DOHH2 (cell line): ENCODE results near the gene DPH5.

Source experiments
- H3F3A ChIP-seq: fragments of 200-600 bp; sonication (generic), shearing (Covaris generic); 2 replicates; pipeline ENCODE4 v1.6.0; 2016; ENCODE audit warnings: antibody characterized with exemption, mild to moderate bottlenecking; ENCODE audit not compliant: control insufficient read depth, insufficient read depth
- H3K27ac ChIP-seq: fragments of 200-600 bp; sonication (generic); 2 replicates; pipeline ENCODE4 v1.5.1; 2014; ENCODE audit warnings: low read depth, mild to moderate bottlenecking, low read length, moderate library complexity
- H3K27me3 ChIP-seq: fragments of 200-600 bp; sonication (generic); 2 replicates; pipeline ENCODE4 v1.6.1; 2014; ENCODE audit warnings: mild to moderate bottlenecking, low read length, mixed read lengths; ENCODE audit not compliant: control insufficient read depth
- H3K36me3 ChIP-seq: fragments of 200-600 bp; sonication (generic); 2 replicates; pipeline ENCODE4 v1.6.1; 2014; ENCODE audit warnings: mild to moderate bottlenecking, low read length, moderate library complexity, mixed read lengths; ENCODE audit not compliant: control insufficient read depth
- H3K4me1 ChIP-seq: fragments of 200-600 bp; sonication (generic); 2 replicates; pipeline ENCODE4 v1.6.1; 2014; ENCODE audit warnings: mild to moderate bottlenecking, low read length, mixed read lengths; ENCODE audit not compliant: control insufficient read depth
- H3K4me2 ChIP-seq: fragments of 200-600 bp; sonication (generic); 2 replicates; pipeline ENCODE4 v1.6.0; 2014; ENCODE audit warnings: mild to moderate bottlenecking, low read length, moderate library complexity
- H3K4me3 ChIP-seq: fragments of 200-600 bp; sonication (generic); 2 replicates; pipeline ENCODE4 v1.5.1; 2014; ENCODE audit warnings: mild to moderate bottlenecking, low read length, mixed read lengths
- H3K79me2 ChIP-seq: fragments of 200-600 bp; sonication (generic); 2 replicates; pipeline ENCODE4 v1.6.1; 2014; ENCODE audit warnings: mild to moderate bottlenecking, low read length, mixed read lengths; ENCODE audit not compliant: control insufficient read depth
- H3K9me2 ChIP-seq: fragments of 200-600 bp; sonication (generic); replicated peaks from 2 replicates; pipeline ENCODE4 v1.6.1; 2014; ENCODE audit warnings: mild to moderate bottlenecking, low read length, mixed read lengths; ENCODE audit not compliant: control insufficient read depth
- H3K9me3 ChIP-seq: fragments of 200-600 bp; sonication (generic); 2 replicates; pipeline ENCODE4 v1.6.1; 2014; ENCODE audit warnings: antibody characterized with exemption, low read length, mixed read lengths; ENCODE audit not compliant: control insufficient read depth, insufficient read depth
- H4K20me1 ChIP-seq: fragments of 200-600 bp; sonication (generic); 2 replicates; pipeline ENCODE4 v1.6.0; 2014; ENCODE audit warnings: low read depth, mild to moderate bottlenecking, antibody characterized with exemption, low read length, moderate library complexity; ENCODE audit not compliant: control insufficient read depth, insufficient read depth
- EZH2phosphoT487 ChIP-seq: fragments of 200-600 bp; sonication (generic); IDR thresholded peaks from 2 replicates; pipeline ENCODE4 v1.6.1; 2017; ENCODE audit warnings: borderline replicate concordance, mild to moderate bottlenecking, antibody characterized with exemption, low read length, moderate library complexity, mixed read lengths
- TF ChIP-seq, protein P1 (sequence below): fragments of 200-600 bp; sonication (generic); IDR thresholded peaks from one replicate; pipeline ENCODE4 v1.5.1; 2014; ENCODE audit warnings: antibody characterized with exemption, mild to moderate bottlenecking, low read depth, low read length; ENCODE audit not compliant: poor library complexity, severe bottlenecking

Gene DPH5

DNA sequence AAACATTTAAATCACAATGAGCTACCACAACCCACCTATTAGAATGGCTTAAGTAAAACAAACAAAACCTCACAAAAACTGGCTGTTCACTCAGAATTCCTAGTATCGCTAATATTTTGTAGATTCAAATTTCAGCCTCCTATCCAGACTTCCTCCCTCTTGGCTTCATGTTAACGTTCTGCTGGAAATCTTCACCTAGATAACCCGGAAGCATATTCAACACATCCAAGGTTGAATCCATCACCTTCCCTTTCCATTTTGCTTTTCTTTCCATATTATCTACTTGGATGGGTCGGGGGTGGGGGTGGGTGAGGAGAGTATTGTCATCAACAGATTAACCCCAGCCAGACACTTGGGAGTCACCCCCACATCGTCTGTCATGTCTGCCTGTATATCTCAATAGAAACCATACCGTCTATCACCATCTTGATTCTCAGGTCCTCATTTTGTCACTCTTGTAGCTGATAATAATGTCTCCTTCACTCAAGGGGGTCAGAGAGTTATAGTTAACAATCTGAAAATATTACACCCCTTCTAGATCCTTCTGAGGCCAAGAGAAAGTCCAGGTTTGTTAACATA, 1.7 kb upstream of the DPH5 start:
- H3K4me2 ChIP-seq: peak overlapping the region; percentile 77
- H3K79me2 ChIP-seq: peaks cover 91% of the 10 kb centered on the region
- H3K4me3 ChIP-seq: peak overlapping the region; percentile 84

DNA sequence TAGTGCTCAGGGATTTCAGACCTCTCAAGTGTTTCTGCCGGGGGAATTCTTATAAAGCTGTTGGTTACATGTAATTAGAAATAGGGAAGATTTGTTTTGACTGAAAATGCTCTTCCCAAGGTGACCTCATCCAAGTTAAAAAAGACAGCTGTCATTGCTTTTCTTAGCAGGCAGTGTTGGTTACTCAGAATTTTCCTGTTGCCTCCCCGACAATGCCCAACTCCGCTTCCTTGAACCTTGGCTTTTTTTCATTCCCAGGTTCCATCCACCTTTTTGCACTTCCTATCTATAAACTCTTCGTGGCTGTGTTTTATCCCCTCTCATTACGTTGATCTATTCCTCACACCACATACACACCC, 825 bp upstream of the DPH5 start:
- no peaks in the 10 kb centered on the region for H3K9me3 ChIP-seq
- H3K27me3 ChIP-seq: no peaks in the 10 kb centered on the region
- no peaks in the 10 kb centered on the region for H3F3A ChIP-seq
- no peaks in the 10 kb centered on the region for H3K9me2 ChIP-seq
- peak overlapping the region; percentile 77 for H3K4me2 ChIP-seq
- peaks cover 61% of the 10 kb centered on the region for H3K36me3 ChIP-seq
- TF ChIP-seq, protein P1, sequence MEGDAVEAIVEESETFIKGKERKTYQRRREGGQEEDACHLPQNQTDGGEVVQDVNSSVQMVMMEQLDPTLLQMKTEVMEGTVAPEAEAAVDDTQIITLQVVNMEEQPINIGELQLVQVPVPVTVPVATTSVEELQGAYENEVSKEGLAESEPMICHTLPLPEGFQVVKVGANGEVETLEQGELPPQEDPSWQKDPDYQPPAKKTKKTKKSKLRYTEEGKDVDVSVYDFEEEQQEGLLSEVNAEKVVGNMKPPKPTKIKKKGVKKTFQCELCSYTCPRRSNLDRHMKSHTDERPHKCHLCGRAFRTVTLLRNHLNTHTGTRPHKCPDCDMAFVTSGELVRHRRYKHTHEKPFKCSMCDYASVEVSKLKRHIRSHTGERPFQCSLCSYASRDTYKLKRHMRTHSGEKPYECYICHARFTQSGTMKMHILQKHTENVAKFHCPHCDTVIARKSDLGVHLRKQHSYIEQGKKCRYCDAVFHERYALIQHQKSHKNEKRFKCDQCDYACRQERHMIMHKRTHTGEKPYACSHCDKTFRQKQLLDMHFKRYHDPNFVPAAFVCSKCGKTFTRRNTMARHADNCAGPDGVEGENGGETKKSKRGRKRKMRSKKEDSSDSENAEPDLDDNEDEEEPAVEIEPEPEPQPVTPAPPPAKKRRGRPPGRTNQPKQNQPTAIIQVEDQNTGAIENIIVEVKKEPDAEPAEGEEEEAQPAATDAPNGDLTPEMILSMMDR: no peak
- TF ChIP-seq EZH2phosphoT487: no peak
- no peaks in the 10 kb centered on the region for H4K20me1 ChIP-seq
- H3K4me3 ChIP-seq: peak overlapping the region; percentile 84
- no peak overlapping the region for H3K27ac ChIP-seq
- peaks cover 82% of the 10 kb centered on the region for H3K79me2 ChIP-seq
- H3K4me1 ChIP-seq: peaks cover 40% of the 10 kb centered on the region

More for the DNA sequence above, 1.7 kb upstream of the DPH5 start:
- TF ChIP-seq, protein P1: no peak
- no peak for TF ChIP-seq EZH2phosphoT487
- Histone ChIP-seq H3K4me1 (peaks cover 40% of the 10 kb centered on the region), H3K9me2 (no peaks in the 10 kb centered on the region), H3K27me3 (no peaks in the 10 kb centered on the region), H3F3A (no peaks in the 10 kb centered on the region), H3K9me3 (no peaks in the 10 kb centered on the region), H3K27ac (no peak overlapping the region), H3K36me3 (peaks cover 56% of the 10 kb centered on the region), H4K20me1 (no peaks in the 10 kb centered on the region)

DNA sequence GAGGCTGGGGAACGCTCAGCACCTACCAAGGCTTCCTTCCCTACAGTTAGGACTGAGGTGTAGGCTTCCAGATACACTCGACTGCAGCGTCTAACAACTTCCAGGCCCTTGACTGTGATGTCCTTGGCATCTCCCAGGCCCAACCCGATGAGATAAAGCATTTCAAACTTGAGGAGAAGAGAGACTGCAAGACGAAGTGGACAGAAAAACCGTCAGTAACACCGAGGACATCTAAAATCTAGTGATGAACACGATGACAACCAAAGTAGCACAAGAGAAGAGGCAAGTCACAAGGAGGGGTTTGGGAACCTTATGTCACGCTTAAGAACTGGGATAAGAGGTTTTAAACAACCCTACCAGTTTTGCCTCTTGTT, 314 bp downstream of the DPH5 start:
- Histone ChIP-seq H3K79me2 (peaks cover 71% of the 10 kb centered on the region), H3K4me3 (peak overlapping the region; percentile 84)

More for the DNA sequence above, 314 bp downstream of the DPH5 start:
- H3K27ac ChIP-seq: peak overlapping the region; percentile 10; the same call in 1 of the 2 replicates
- peaks cover 40% of the 10 kb centered on the region for H3K4me1 ChIP-seq
- H3F3A ChIP-seq: no peaks in the 10 kb centered on the region
- H3K9me3 ChIP-seq: no peaks in the 10 kb centered on the region
- H3K9me2 ChIP-seq: no peaks in the 10 kb centered on the region
- no peaks in the 10 kb centered on the region for H4K20me1 ChIP-seq
- no peaks in the 10 kb centered on the region for H3K27me3 ChIP-seq
- H3K4me2 ChIP-seq: peak overlapping the region; percentile 77
- peaks cover 64% of the 10 kb centered on the region for H3K36me3 ChIP-seq
- TF ChIP-seq, protein P1: no peak
- no peak for TF ChIP-seq EZH2phosphoT487
